Glutamatergic neuron (in vitro differentiated cells): Measurements from ENCODE around the gene LIPT1. TPM values are rescaled to one million over a fixed set of nuclear protein-coding genes. Genes with fewer than 3 reads are reported as not detected.

Experiments
- DNase-seq: peaks from one replicate; pipeline ENCODE4 v3.0.0; 2022
- H3K27ac Mint-ChIP-seq: one replicate; pipeline ENCODE4 v1.8.0; 2020; ENCODE audit warnings: mild to moderate bottlenecking, mixed read lengths, inconsistent platforms; ENCODE audit not compliant: unreplicated experiment
- H3K27me3 Mint-ChIP-seq: one replicate; pipeline ENCODE4 v1.8.0; 2020; ENCODE audit warnings: mild to moderate bottlenecking, moderate library complexity, mixed read lengths, inconsistent platforms; ENCODE audit not compliant: unreplicated experiment
- H3K36me3 Mint-ChIP-seq: one replicate; pipeline ENCODE4 v1.8.0; 2020; ENCODE audit warnings: mild to moderate bottlenecking, mixed read lengths, inconsistent platforms; ENCODE audit not compliant: unreplicated experiment
- H3K4me1 Mint-ChIP-seq: one replicate; pipeline ENCODE4 v1.8.0; 2020; ENCODE audit warnings: mild to moderate bottlenecking, low read depth, mixed read lengths, inconsistent platforms; ENCODE audit not compliant: unreplicated experiment
- H3K4me3 Mint-ChIP-seq: one replicate; pipeline ENCODE4 v1.8.0; 2020; ENCODE audit warnings: mild to moderate bottlenecking, mixed read lengths, inconsistent platforms; ENCODE audit not compliant: unreplicated experiment
- H3K9me3 Mint-ChIP-seq: one replicate; pipeline ENCODE4 v1.8.0; 2020; ENCODE audit warnings: mild to moderate bottlenecking, moderate library complexity, mixed read lengths, inconsistent platforms; ENCODE audit not compliant: unreplicated experiment
- total RNA-seq: library from RNA; stranded (reverse); fragmentation: NEBNext Ultra II Directional; extraction: Animal tissue kit (Norgen Biotek cat#: 25700); gene quantifications from one replicate; pipeline ENCODE4 v1.2.1, GENCODE V29; 2021; ENCODE audit not compliant: unreplicated experiment
- TF ChIP-seq, protein P1 (sequence below): fragments of 200-600 bp; sonication (generic); IDR thresholded peaks from one replicate; pipeline ENCODE4 v1.5.0; 2021; ENCODE audit not compliant: partially characterized antibody, unreplicated experiment

LIPT1 gene
- total RNA-seq, 1 donor from 2014 or later = 4.3 TPM

DNA sequence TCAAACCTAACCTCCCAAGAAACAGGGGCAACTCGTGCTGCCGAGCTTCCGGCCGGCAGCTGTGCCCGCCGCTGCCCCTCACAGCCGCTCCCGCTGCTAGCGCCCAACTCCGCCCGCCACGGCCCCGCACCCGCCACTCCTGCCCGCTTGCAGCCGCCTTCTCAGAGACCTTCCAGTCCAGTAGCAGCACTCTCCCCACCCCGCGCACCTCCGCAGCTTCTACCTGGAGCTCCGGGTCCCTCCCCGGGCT is 14.0 kb upstream of the LIPT1 start:
- H3K36me3 Mint-ChIP-seq = no peaks in the 10 kb centered on the region
- DNase-seq = no peak
- no peaks in the 10 kb centered on the region for H3K4me1 Mint-ChIP-seq
- H3K4me3 Mint-ChIP-seq = peak overlapping the region; percentile 94
- TF ChIP-seq, protein P1, sequence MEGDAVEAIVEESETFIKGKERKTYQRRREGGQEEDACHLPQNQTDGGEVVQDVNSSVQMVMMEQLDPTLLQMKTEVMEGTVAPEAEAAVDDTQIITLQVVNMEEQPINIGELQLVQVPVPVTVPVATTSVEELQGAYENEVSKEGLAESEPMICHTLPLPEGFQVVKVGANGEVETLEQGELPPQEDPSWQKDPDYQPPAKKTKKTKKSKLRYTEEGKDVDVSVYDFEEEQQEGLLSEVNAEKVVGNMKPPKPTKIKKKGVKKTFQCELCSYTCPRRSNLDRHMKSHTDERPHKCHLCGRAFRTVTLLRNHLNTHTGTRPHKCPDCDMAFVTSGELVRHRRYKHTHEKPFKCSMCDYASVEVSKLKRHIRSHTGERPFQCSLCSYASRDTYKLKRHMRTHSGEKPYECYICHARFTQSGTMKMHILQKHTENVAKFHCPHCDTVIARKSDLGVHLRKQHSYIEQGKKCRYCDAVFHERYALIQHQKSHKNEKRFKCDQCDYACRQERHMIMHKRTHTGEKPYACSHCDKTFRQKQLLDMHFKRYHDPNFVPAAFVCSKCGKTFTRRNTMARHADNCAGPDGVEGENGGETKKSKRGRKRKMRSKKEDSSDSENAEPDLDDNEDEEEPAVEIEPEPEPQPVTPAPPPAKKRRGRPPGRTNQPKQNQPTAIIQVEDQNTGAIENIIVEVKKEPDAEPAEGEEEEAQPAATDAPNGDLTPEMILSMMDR = no peak
- H3K27ac Mint-ChIP-seq = peak overlapping the region; percentile 66
- H3K27me3 Mint-ChIP-seq = peaks cover 3% of the 10 kb centered on the region
- no peaks in the 10 kb centered on the region for H3K9me3 Mint-ChIP-seq

- peak; percentile 95 for DNase-seq
- Mint-ChIP-seq H3K4me1 (no peaks in the 10 kb centered on the region), H3K27me3 (peaks cover 3% of the 10 kb centered on the region), H3K9me3 (no peaks in the 10 kb centered on the region), H3K36me3 (no peaks in the 10 kb centered on the region), H3K4me3 (peak within 1 kb of the TSS; percentile 94), H3K27ac (peak within 1 kb of the TSS; percentile 66)
- TF ChIP-seq, protein P1 = no peak
Measured at GRCh38 chr2:99141110-99142108, 13.4 kb upstream of the LIPT1 start, which contains the start of gene C2orf15. Gene C2orf15 (plus strand): TSS chr2:99141707. CDS start chr2:99150559, 8,852 bp downstream.

GRCh38 chr2:99150706-99151105 is 4.1 kb upstream of the LIPT1 start:
- H3K27me3 Mint-ChIP-seq = peaks cover 1% of the 10 kb centered on the region
- peaks cover 3% of the 10 kb centered on the region for H3K4me1 Mint-ChIP-seq
- H3K4me3 Mint-ChIP-seq = no peak overlapping the region
- DNase-seq = no peak
- no peaks in the 10 kb centered on the region for H3K9me3 Mint-ChIP-seq
- no peaks in the 10 kb centered on the region for H3K36me3 Mint-ChIP-seq
- TF ChIP-seq, protein P1 = no peak
- H3K27ac Mint-ChIP-seq = no peak overlapping the region

GRCh38 chr2:99152199-99152895 is 2.4 kb upstream of the LIPT1 start:
- no peak overlapping the region for H3K4me3 Mint-ChIP-seq
- no peaks in the 10 kb centered on the region for H3K36me3 Mint-ChIP-seq
- no peak overlapping the region for H3K27ac Mint-ChIP-seq
- no peak for DNase-seq
- TF ChIP-seq, protein P1 = no peak
- H3K4me1 Mint-ChIP-seq = peaks cover 3% of the 10 kb centered on the region
- H3K9me3 Mint-ChIP-seq = peaks cover under 1% of the 10 kb centered on the region
- H3K27me3 Mint-ChIP-seq = peaks cover 1% of the 10 kb centered on the region
